ENCODE data around the gene PANX3. TPM values are rescaled to one million over a fixed set of nuclear protein-coding genes. Genes with fewer than 3 reads are reported as not detected.

PANX3 gene
- total and polyA plus RNA-seq, 4 donors = 0.11 TPM; not detected in 3

- peaks cover 11% of the 10 kb centered on the region for H3K4me1 ChIP-seq (ENCODE audit: control insufficient read depth, insufficient read depth, low read length)
- H3K4me3 ChIP-seq (ENCODE audit: low read depth, low read length) = no peak overlapping the region
- no peaks in the 10 kb centered on the region for H3K9me3 ChIP-seq (ENCODE audit: control insufficient read depth, insufficient read depth, low read length)
- no peaks in the 10 kb centered on the region for H3K27me3 ChIP-seq (ENCODE audit: control insufficient read depth, insufficient read depth, low read length)
- 22% methylated on average over 5 of the region's 8 CpGs for WGBS (ENCODE audit: insufficient coverage)
- no peaks in the 10 kb centered on the region for H3K36me3 ChIP-seq (ENCODE audit: control insufficient read depth, insufficient read depth, low read length)
- H3K27ac ChIP-seq (ENCODE audit: low read depth, low read length) = no peak overlapping the region
- peak in 4 of 6 donors; percentile 37 to 80 (median 54) for DNase-seq (ENCODE audit: low read depth in 4 of 6, low spot score in 6 of 6)
These were observed 58.0 kb downstream of the PANX3 start for GRCh38 chr11:124669193-124669592.

Small RNAs within 50 kb of the gene (small RNA-seq; reads per million reads assigned to genes)
- not detected for gene RNA5SP352 (ENCODE audit: low replicate concordance)

Other genes starting within 250 kb of the PANX3 start
- not detected for gene OR8B2, start 226.9 kb upstream of the PANX3 start, total RNA-seq
- not detected for gene OR8B2, start 226.9 kb upstream of the PANX3 start, polyA plus RNA-seq (ENCODE audit: insufficient read length in 2 of 2)
- gene OR8B3, start 212.4 kb upstream of the PANX3 start, total RNA-seq = not detected
- not detected for gene OR8B3, start 212.4 kb upstream of the PANX3 start, polyA plus RNA-seq (ENCODE audit: insufficient read length in 2 of 2)
- not detected for gene OR8B4, start 186.6 kb upstream of the PANX3 start, total RNA-seq
- gene OR8B4, start 186.6 kb upstream of the PANX3 start, polyA plus RNA-seq (ENCODE audit: insufficient read length in 2 of 2) = not detected
- gene OR8B8, start 165.7 kb upstream of the PANX3 start, total RNA-seq = not detected
- gene OR8B8, start 165.7 kb upstream of the PANX3 start, polyA plus RNA-seq (ENCODE audit: insufficient read length in 2 of 2) = not detected
- gene OR8B12, start 67.8 kb upstream of the PANX3 start, total RNA-seq = not detected
- gene OR8B12, start 67.8 kb upstream of the PANX3 start, polyA plus RNA-seq (ENCODE audit: insufficient read length in 2 of 2) = not detected
- not detected for gene OR8A1, start 41.4 kb upstream of the PANX3 start, total RNA-seq
- under 1 TPM in 1 of 2 donors, not detected in 1; 0.03 TPM for gene OR8A1, start 41.4 kb upstream of the PANX3 start, polyA plus RNA-seq (ENCODE audit: insufficient read length in 2 of 2)
- gene TBRG1, start 11.4 kb downstream of the PANX3 start, total RNA-seq = 10 to 100 TPM; 26.5 to 38.4 TPM
- gene TBRG1, start 11.4 kb downstream of the PANX3 start, polyA plus RNA-seq (ENCODE audit: insufficient read length in 2 of 2) = 10 to 100 TPM; 48.6 to 52.0 TPM
- 10 to 100 TPM; 17.0 to 31.1 TPM for gene SIAE, start 62.3 kb downstream of the PANX3 start, total RNA-seq
- gene SIAE, start 62.3 kb downstream of the PANX3 start, polyA plus RNA-seq (ENCODE audit: insufficient read length in 2 of 2) = 10 to 100 TPM; 29.9 to 30.3 TPM
- gene SPA17, start 62.5 kb downstream of the PANX3 start, total RNA-seq = 10 to 100 TPM in 1 of 2 donors, 1 to 10 TPM in 1; 7.7 to 29.6 TPM
- 10 to 100 TPM; 16.6 to 23.8 TPM for gene SPA17, start 62.5 kb downstream of the PANX3 start, polyA plus RNA-seq (ENCODE audit: insufficient read length in 2 of 2)
- gene NRGN, start 128.5 kb downstream of the PANX3 start, total RNA-seq = 1 to 10 TPM; 1.5 to 1.8 TPM
- 10 to 100 TPM; 31.4 to 33.3 TPM for gene NRGN, start 128.5 kb downstream of the PANX3 start, polyA plus RNA-seq (ENCODE audit: insufficient read length in 2 of 2)
- gene VSIG2, start 140.8 kb downstream of the PANX3 start, total RNA-seq = 1 to 10 TPM in 1 of 2 donors, under 1 TPM in 1; 0.20 to 1.3 TPM
- gene VSIG2, start 140.8 kb downstream of the PANX3 start, polyA plus RNA-seq (ENCODE audit: insufficient read length in 2 of 2) = 1 to 10 TPM; 1.2 to 2.3 TPM
- 10 to 100 TPM in 1 of 2 donors, 1 to 10 TPM in 1; 9.5 to 23.3 TPM for gene ESAM, start 150.9 kb downstream of the PANX3 start, total RNA-seq
- gene ESAM, start 150.9 kb downstream of the PANX3 start, polyA plus RNA-seq (ENCODE audit: insufficient read length in 2 of 2) = 10 to 100 TPM; 38.2 to 43.1 TPM
- gene MSANTD2, start 189.0 kb downstream of the PANX3 start, total RNA-seq = 10 to 100 TPM; 17.8 to 21.0 TPM
- gene MSANTD2, start 189.0 kb downstream of the PANX3 start, polyA plus RNA-seq (ENCODE audit: insufficient read length in 2 of 2) = 10 to 100 TPM; 24.1 to 28.4 TPM

Measured in spinal cord (tissue), 10 donors.